ENCODE results near the gene HDX.

HDX gene

DNA sequence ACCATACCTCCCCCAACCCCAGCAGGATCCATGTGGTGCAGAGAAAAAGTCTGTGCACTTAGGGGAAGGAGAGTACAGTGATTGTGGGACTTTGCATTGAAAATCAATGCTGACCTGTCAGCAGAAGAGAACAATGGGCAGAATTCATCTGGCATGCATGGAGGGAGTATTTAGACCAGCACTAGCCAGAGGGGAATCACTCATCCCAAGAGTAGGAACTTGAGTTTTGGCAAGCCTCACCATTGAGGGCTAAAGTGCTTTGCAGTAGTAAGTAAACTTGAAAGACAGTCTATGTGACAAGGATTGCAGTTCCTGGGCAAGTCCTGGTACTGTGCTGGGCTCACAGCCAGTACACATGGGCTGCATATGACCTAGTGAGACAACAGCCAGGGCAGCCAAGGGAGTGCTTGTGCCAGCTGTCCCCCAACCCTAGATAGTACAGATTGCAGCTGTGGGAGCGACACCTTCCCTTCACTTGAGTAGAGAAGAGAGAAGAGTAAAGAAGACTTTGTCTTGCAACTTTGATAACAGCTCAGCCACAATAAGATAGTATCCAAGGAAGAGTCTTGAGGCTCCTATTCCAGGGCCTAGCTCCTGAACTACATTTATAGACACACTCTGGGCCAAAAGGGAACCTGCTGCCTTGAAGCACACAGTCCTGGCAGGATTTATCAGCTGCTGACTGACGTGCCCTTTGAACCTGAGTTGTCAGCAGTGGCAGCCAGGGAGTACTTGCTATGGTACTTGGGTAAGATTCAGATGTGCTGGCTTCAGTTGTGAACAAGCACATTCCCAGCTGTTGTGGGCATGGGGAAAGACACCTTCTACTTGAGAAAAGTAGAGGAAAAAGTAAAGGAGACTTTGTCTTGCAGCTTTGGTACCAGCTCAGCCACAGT is 48.7 kb downstream of the HDX start:
- DNase-seq (ENCODE audit: low read depth in 1 of 2, low spot score in 1 of 2), result no peak
- in situ Hi-C loops (cut with HindIII; ENCODE audit: low pct_unique_long_range_greater_than_20kb, low sequenced_read_pairs), result no loop called here
- TF ChIP-seq JUND (IDR thresholded peaks at IDR 0.05; ENCODE audit: low read depth), result no peak

DNA sequence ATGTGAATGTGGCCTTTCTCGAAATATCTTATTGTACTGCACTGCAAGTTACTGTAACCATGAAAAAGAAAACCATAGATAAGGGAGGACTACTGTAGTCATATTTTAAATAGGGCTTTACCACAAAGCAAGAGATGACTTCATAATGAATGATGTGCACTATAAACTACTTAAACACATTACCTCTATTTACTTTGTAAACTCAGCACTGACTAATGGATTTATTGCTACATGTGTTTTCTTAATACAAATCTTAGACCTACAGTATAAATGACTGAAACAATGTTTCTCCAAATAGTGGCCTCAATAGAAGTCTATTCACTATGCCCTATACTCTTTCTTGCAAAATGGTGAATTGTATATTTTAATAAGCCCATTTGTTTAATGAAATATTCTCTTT is 61.1 kb downstream of the HDX start:
- no peak for DNase-seq (ENCODE audit: low read depth in 1 of 2, low spot score in 1 of 2)
- in situ Hi-C loops (cut with HindIII; ENCODE audit: low pct_unique_long_range_greater_than_20kb, low sequenced_read_pairs), result no loop called here
- no peak for TF ChIP-seq JUND (IDR thresholded peaks at IDR 0.05; ENCODE audit: low read depth)

- DNase-seq (ENCODE audit: low read depth in 1 of 2, low spot score in 1 of 2), result no peak
- in situ Hi-C loops (cut with HindIII; ENCODE audit: low pct_unique_long_range_greater_than_20kb, low sequenced_read_pairs), result no loop called here
- no peak for TF ChIP-seq JUND (IDR thresholded peaks at IDR 0.05; ENCODE audit: low read depth)
These were observed 87.1 kb downstream of the HDX start for GRCh38 chrX:84415140-84415539.

GRCh38 chrX:84363663-84364062 is 138.6 kb downstream of the HDX start:
- in situ Hi-C loops (cut with HindIII; ENCODE audit: low pct_unique_long_range_greater_than_20kb, low sequenced_read_pairs), result no loop called here
- no peak for DNase-seq (ENCODE audit: low read depth in 1 of 2, low spot score in 1 of 2)
- TF ChIP-seq JUND (IDR thresholded peaks at IDR 0.05; ENCODE audit: low read depth), result no peak

DNA sequence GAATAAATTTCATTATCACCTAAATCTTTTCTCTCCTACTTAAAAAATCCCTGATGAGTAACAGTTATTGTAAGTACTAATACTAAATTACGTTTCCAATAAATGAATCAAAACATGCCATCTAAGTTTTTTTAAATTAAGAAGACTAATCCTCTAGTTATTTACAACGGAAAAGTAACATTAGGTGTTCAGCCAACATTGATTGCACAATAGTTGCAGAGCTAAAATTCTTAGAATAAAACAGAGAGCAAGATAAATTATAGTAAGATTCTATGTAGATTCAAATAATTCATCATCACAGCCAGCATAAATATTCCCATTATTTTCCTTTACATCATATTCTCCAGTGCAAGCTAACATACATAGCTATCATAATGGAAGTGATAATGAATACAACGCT is 139.2 kb downstream of the HDX start:
- TF ChIP-seq JUND (IDR thresholded peaks at IDR 0.05; ENCODE audit: low read depth), result no peak
- in situ Hi-C loops (cut with HindIII; ENCODE audit: low pct_unique_long_range_greater_than_20kb, low sequenced_read_pairs), result no loop called here
- no peak for DNase-seq (ENCODE audit: low read depth in 1 of 2, low spot score in 1 of 2)

- TF ChIP-seq JUND (IDR thresholded peaks at IDR 0.05; ENCODE audit: low read depth), result no peak
- in situ Hi-C loops (cut with HindIII; ENCODE audit: low pct_unique_long_range_greater_than_20kb, low sequenced_read_pairs), result no loop called here
- DNase-seq (ENCODE audit: low read depth in 1 of 2, low spot score in 1 of 2), result no peak
These were observed 139.9 kb downstream of the HDX start for GRCh38 chrX:84362184-84362838.

GRCh38 chrX:84358271-84358670 is 144.0 kb downstream of the HDX start:
- in situ Hi-C loops (cut with HindIII; ENCODE audit: low pct_unique_long_range_greater_than_20kb, low sequenced_read_pairs), result no loop called here
- DNase-seq (ENCODE audit: low read depth in 1 of 2, low spot score in 1 of 2), result no peak
- TF ChIP-seq JUND (IDR thresholded peaks at IDR 0.05; ENCODE audit: low read depth), result no peak

- in situ Hi-C loops (cut with HindIII; ENCODE audit: low pct_unique_long_range_greater_than_20kb, low sequenced_read_pairs), result no loop called here
- DNase-seq (ENCODE audit: low read depth in 1 of 2, low spot score in 1 of 2), result no peak
- no peak for TF ChIP-seq JUND (IDR thresholded peaks at IDR 0.05; ENCODE audit: low read depth)
These were observed 145.0 kb downstream of the HDX start for GRCh38 chrX:84357296-84357695.

DNA sequence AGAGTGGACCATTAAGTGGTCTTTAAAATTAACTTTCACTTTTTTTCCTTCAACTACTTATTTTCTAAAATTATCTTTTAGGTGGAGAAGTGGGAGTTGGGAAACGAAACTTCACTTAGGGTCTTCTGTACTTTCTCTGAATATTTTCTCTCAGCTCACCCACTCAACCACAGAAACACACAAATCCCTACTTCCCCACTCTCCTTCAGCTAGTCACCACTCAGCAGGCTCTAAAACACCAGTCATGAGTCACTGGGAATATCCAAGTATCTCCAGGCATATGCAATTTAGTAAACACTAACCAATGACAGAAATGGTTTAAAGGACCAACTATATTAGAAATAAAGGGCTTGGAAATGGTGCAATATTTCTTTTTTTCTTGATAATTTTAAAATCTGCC is 161.3 kb downstream of the HDX start:
- in situ Hi-C loops (cut with HindIII; ENCODE audit: low pct_unique_long_range_greater_than_20kb, low sequenced_read_pairs), result no loop called here

GRCh38 chrX:84339507-84340364 is 162.5 kb downstream of the HDX start:
- TF ChIP-seq JUND (IDR thresholded peaks at IDR 0.05; ENCODE audit: low read depth), result no peak
- peak; percentile 0 to 15 for DNase-seq (ENCODE audit: low read depth in 1 of 2, low spot score in 1 of 2)
- in situ Hi-C loops (cut with HindIII; ENCODE audit: low pct_unique_long_range_greater_than_20kb, low sequenced_read_pairs), result no loop called here

More for the DNA sequence above, 161.3 kb downstream of the HDX start:
- DNase-seq (ENCODE audit: low read depth in 1 of 2, low spot score in 1 of 2), result no peak
- TF ChIP-seq JUND (IDR thresholded peaks at IDR 0.05; ENCODE audit: low read depth), result no peak

- no peak for TF ChIP-seq JUND (IDR thresholded peaks at IDR 0.05; ENCODE audit: low read depth)
- in situ Hi-C loops (cut with HindIII; ENCODE audit: low pct_unique_long_range_greater_than_20kb, low sequenced_read_pairs), result no loop called here
These were observed 165.6 kb downstream of the HDX start for GRCh38 chrX:84336646-84337045.

GRCh38 chrX:84335121-84335520 is 167.1 kb downstream of the HDX start:
- in situ Hi-C loops (cut with HindIII; ENCODE audit: low pct_unique_long_range_greater_than_20kb, low sequenced_read_pairs), result no loop called here
- TF ChIP-seq JUND (IDR thresholded peaks at IDR 0.05; ENCODE audit: low read depth), result no peak
- no peak for DNase-seq (ENCODE audit: low read depth in 1 of 2, low spot score in 1 of 2)

More at GRCh38 chrX:84336646-84337045, 165.6 kb downstream of the HDX start:
- no peak for DNase-seq (ENCODE audit: low read depth in 1 of 2, low spot score in 1 of 2)
